LNCaP clone FGC (cell line): ENCODE measurements around the gene MYEOV.

Experiments used
- DNase-seq: peaks from one replicate; pipeline ENCODE4 v3.0.0-alpha.2; 2011; ENCODE audit warnings: low read depth
- H3K4me3 ChIP-seq: 2 replicates; pipeline ENCODE4 v1.5.1; 2011; ENCODE audit warnings: mild to moderate bottlenecking, low read depth, low read length, control low read depth
- CTCF ChIP-seq: IDR thresholded peaks from 2 replicates; pipeline ENCODE4 v1.5.1; 2012; ENCODE audit warnings: mild to moderate bottlenecking; ENCODE audit not compliant: control insufficient read depth, insufficient read depth; ENCODE audit errors: extremely low read depth

The MYEOV gene

GRCh38 chr11:69306821-69307220 is 12.9 kb downstream of the MYEOV start:
- no peak for TF ChIP-seq CTCF
- no peak overlapping the region for H3K4me3 ChIP-seq
- no peak for DNase-seq

- no peak for DNase-seq
- H3K4me3 ChIP-seq: no peak overlapping the region
- no peak for TF ChIP-seq CTCF
Observed at GRCh38 chr11:69307421-69307820, 13.5 kb downstream of the MYEOV start.

GRCh38 chr11:69307871-69308431 is 14.0 kb downstream of the MYEOV start:
- no peak for DNase-seq
- no peak overlapping the region for H3K4me3 ChIP-seq
- TF ChIP-seq CTCF: no peak

- DNase-seq: no peak
- TF ChIP-seq CTCF: no peak
Observed at GRCh38 chr11:69308491-69308911, 14.5 kb downstream of the MYEOV start.

GRCh38 chr11:69308936-69309615 is 15.1 kb downstream of the MYEOV start:
- no peak overlapping the region for H3K4me3 ChIP-seq
- TF ChIP-seq CTCF: no peak
- DNase-seq: no peak

More at GRCh38 chr11:69308491-69308911, 14.5 kb downstream of the MYEOV start:
- H3K4me3 ChIP-seq: no peak overlapping the region

- TF ChIP-seq CTCF: no peak
- H3K4me3 ChIP-seq: no peak overlapping the region
- no peak for DNase-seq
Observed at GRCh38 chr11:69309631-69310280, 15.8 kb downstream of the MYEOV start.
